Stimulated activated CD4-positive, alpha-beta T cell treated with anti-CD3 and anti-CD28 coated beads, Interleukin-15, amount 100 ng/mL, for 1 hour (primary cell): Measurements from ENCODE around the gene RSPH1.

Experiments used
- DNase-seq, 2 donors: peaks; one replicate each; pipeline ENCODE4 v3.0.0-alpha.2; 2020; ENCODE audit warnings: low read depth in 1 of 2, low spot score in 1 of 2

RSPH1 gene

DNA sequence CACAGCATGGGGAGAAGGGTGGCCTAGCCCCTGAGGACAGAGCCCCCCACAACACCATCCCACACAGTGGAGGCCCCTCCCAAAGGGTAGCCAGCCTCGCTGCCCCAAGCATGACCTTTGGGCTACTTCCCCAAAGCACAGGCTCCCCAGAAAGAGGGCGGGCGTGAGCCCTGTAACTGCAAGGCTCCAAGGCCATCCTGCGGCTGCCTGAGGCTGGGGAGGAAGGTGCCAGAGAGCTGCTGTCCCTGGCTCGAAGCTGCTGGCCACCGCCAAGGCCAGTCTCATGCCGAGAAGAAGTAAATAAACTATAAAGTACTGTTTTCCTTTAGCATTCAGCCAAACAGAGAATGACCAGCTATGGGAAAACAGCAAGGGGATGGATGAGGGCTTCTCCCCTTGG, 64.8 kb downstream of the RSPH1 start:
- no peak for DNase-seq

DNA sequence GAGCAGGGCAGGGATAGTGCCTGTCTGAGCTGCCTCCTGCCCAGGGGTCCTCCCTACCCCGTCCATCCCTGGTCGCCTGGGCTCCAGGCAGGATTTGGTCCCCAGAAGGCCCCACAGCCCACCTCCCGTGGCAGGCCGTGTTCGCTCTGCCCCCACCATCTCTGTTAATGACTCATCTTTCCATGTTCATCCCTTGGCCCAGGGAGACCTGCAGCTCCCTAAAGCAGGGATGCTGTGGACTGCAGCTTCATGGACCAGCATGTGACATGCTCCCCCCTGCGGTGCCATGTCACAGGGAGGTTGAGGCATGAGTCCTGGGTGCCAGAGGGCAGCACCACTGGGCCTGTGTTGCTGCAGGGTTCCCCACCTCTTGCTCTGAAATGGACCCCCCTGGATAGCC, 65.5 kb downstream of the RSPH1 start:
- no peak for DNase-seq

DNA sequence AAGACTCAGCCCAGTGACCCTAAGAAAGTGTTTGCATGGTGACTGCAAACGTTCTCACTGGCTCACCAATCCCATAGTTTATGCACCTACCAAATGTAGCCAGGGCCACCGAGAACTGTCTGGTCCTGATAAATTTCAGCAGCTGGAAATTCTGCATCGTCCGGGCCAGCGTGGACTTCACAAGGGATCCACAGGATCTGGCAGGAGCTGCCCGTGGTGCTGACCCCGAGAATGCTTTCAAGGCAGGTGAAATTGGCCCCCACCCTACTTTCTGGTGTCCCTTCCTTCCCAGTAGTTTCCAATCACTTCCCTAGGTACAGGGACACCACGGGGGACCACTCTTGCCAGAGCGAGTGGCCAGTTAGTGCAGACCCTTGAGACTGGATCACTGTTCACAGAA, 66.2 kb downstream of the RSPH1 start:
- DNase-seq = no peak

DNA sequence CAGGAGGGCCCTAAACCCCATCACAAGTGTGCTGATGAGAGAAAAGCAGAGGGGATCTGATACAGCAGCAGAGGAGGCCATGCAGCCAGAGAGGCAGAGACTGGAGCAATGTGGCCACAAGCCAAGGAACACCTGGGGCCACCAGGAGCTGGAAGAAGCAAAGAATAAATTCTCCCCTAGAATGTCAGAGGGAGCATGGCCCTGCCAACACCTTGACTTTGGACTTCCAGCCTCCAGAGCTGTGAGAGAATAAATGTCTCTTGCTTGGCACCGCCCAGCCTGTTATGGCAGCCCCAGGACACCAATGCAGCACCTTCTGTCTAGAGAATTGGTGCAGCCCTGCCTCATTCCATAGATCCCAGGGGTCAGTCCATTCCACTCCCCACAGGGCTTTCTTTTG, 67.0 kb downstream of the RSPH1 start:
- DNase-seq = no peak

DNA sequence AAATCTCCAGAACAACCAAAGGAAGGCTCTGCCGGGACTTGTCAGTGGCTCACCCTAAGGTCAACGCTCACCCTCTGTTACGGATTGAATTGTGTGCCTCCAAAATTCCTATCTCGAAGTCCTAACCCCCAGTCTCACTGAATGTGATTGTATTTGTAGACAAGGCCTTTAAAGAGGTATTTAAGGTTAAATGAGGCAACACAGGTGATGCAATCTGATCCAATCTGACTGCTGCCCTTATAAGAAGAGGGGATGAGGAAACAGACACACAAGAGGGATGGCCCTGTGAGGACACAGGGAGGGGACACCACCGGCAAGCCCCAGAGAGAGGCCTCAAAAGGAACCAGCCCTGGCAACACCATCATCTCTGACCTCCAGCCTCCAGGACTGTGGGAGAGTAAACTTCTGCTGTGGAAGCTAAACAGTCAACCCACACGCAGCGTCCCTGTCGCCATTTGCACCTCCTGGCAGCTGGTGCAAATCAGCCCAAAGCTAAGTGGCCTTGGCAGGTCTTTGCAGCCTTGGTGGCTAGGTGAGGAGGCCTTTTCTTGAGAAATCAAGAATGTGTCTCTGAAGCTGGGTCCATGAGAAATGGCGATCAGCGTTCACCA, 68.1 kb downstream of the RSPH1 start:
- no peak for DNase-seq

DNA sequence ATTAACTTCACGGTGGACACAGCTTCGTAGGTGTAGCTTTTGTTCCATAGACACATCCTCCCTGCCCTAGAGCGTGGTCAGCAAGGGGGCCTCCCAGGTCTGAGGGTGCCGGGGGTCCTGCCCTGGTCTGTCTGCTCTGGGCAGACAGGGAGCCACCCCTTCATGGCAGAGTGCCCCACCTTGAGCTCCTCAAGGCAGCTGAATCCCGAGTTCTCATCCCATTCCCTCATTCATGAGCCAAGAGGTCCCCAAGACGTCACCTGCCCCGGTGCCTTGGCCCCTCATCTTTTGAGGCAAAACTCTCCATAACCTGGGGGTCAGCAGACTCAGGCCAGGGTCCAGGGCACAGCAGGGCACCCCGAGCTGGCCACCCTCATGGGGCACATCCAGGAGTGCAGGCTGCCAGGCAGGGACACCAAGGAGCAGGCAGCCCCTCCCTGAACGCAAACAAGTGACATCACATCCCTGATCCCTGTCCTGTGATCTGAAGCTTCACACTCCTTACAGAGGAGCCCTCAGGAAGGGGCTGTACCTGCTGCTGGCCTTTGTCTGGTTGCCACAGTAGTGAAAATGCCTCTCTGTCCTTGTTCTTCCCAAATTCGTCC, 69.0 kb downstream of the RSPH1 start:
- DNase-seq = no peak

DNA sequence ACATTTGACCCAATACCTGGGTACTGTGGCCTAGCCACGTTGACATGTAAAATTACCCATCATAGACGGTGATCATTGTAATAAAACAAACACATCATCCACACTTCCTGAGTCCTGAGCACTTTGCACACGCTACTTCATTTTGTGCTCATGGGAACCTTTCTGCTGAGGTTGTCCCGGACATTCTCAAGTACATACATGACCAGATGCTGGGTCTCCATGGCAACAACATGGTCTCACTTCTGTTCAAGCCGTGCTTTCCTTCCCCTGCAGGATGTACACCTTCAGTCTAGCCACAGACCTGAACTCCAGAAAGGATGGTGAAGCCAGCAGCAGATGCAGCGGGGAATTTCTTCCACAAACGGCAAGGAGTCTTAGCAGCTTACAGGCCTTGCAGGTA, 69.6 kb downstream of the RSPH1 start:
- DNase-seq = no peak

DNA sequence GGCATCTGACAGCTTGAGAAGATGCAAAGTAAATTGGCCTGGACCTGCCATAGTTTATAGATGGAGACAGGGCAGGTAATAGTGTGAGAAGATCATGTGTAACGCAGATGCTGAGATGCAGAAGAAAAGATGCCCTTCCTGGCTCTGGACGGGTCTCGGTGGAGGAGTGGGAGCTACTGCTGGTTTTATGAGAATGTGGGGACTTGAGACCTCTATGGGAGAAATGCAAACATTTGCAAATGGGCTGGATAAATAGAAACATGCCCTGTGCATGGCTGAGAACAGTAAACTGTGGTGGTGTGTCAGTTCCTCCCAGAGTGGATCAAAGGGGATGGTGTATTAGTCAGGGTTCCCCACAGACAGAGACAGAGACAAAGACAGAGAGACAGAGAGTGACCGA, 70.4 kb downstream of the RSPH1 start:
- DNase-seq = no peak

DNA sequence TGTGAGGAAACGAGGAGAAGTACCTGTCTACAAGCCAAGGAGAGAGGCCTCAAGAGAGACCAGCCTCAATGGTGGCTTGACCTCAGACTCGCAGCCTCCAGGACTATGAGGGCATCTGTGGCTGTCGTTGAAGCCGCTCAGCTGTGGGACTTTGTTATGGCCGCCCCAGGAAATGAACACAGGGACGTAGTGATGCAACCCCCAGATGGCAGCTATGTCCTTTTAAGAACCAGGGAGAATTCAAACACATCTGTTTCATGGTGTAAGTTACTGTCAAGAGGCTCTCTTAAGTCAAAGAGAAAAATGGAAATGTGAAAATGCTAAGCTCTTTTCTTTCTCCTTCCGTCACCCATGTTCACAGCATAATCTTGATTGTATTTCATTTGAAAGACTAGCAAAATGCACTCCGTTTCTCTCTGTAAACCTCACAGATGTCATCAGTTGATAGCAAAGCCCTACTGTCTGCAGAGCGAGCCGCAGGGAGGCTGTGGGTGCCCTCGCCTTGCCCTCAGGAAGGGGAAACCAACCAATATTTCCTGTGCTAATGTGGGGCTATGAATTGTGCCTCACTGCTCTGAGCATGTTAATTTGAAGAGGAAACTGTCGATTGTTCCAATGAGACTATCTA, 71.0 kb downstream of the RSPH1 start:
- DNase-seq = peak in 1 of 2 donors; percentile 54

DNA sequence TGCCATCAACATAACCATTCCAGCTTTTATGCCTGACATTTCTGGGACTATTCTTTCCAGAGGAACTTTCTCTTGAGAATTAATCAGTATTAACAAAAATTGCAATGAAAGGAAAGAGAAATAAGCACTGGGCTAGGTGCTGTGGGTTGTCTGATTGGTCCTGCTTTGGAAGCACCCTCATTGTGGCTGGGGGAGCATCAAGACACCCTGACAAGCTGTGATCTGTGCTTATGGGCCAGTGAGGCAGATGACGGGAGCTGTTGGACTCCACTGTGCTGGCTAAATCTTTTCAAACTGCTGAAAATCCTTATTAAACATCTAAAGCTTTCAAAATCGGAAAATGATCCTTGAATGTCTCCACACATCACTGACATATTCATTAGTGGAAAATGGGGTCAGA, 72.3 kb downstream of the RSPH1 start:
- no peak for DNase-seq

DNA sequence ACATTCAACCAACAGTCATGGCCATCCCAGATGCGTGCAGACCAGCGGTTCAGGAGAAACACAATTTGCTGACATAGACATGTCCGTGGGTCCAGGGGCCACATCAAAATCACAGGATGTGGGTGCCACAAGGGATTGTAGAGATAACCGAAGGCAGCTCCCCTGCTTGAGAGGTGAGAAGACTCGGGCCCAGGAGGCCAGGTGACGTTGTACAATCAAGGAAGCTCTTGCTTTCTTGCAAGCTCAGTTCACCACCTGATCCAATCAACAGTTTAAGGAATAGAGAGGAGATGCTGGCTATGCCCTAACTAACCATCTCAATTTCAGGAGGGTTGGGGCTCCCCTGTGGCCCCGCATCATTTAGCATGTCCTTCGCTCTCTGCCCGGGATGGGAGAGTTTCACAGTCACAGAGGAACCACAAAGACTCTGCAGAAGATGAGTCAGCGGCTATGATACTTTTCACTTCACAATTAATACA, 72.8 kb downstream of the RSPH1 start:
- DNase-seq = no peak
